ENCODE measurements around the gene TTC23L.

TTC23L gene

DNA sequence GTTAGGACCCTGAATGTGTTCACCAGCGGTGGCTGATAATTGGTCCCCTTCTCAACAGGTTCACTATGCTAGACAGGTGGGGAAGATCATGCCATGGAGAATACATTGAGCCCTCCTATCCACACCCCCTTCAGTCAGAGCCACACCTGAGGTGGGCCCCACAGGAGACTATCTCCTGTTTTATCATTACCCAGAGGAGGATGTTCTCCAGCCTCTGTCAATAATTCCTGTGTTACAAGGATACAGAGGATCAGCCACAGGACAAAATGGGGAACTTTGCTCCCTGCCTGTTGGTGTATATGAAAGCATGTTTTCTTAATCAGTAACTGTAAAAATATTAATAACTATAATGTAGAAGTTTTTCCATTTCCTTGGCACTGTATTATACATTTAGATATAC, 50.4 kb downstream of the TTC23L start:
- Histone ChIP-seq H3K79me2 (ENCODE audit: low read length) (no peaks in the 10 kb centered on the region), H3K4me2 (ENCODE audit: low read depth, low read length) (no peak overlapping the region), H3K36me3 (replicated peaks; ENCODE audit: insufficient read depth, low read length) (no peaks in the 10 kb centered on the region), H3K27me3 (replicated peaks; ENCODE audit: insufficient read depth, low read length) (no peaks in the 10 kb centered on the region), H3K9ac (ENCODE audit: low read length) (no peak overlapping the region), H3K27ac (ENCODE audit: low read length) (no peak overlapping the region), H3F3A (ENCODE audit: insufficient read depth, low read length) (no peaks in the 10 kb centered on the region), H3K4me3 (ENCODE audit: low read length) (no peak overlapping the region), H4K20me1 (ENCODE audit: insufficient read depth, low read length) (no peaks in the 10 kb centered on the region), H3K4me1 (ENCODE audit: low read length) (no peaks in the 10 kb centered on the region), H3K9me3 (replicated peaks; ENCODE audit: insufficient read depth, low read length) (no peaks in the 10 kb centered on the region), H2AFZ (ENCODE audit: low read length) (no peak overlapping the region), H3K9me2 (replicated peaks; ENCODE audit: insufficient read depth, low read length) (no peaks in the 10 kb centered on the region)
- TF ChIP-seq, protein P1, sequence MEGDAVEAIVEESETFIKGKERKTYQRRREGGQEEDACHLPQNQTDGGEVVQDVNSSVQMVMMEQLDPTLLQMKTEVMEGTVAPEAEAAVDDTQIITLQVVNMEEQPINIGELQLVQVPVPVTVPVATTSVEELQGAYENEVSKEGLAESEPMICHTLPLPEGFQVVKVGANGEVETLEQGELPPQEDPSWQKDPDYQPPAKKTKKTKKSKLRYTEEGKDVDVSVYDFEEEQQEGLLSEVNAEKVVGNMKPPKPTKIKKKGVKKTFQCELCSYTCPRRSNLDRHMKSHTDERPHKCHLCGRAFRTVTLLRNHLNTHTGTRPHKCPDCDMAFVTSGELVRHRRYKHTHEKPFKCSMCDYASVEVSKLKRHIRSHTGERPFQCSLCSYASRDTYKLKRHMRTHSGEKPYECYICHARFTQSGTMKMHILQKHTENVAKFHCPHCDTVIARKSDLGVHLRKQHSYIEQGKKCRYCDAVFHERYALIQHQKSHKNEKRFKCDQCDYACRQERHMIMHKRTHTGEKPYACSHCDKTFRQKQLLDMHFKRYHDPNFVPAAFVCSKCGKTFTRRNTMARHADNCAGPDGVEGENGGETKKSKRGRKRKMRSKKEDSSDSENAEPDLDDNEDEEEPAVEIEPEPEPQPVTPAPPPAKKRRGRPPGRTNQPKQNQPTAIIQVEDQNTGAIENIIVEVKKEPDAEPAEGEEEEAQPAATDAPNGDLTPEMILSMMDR (IDR thresholded peaks at IDR 0.05; ENCODE audit: low read length), result no peak
- TF ChIP-seq EZH2phosphoT487 (IDR thresholded peaks at IDR 0.05; ENCODE audit: low read length), result no peak
- no peak for DNase-seq

DNA sequence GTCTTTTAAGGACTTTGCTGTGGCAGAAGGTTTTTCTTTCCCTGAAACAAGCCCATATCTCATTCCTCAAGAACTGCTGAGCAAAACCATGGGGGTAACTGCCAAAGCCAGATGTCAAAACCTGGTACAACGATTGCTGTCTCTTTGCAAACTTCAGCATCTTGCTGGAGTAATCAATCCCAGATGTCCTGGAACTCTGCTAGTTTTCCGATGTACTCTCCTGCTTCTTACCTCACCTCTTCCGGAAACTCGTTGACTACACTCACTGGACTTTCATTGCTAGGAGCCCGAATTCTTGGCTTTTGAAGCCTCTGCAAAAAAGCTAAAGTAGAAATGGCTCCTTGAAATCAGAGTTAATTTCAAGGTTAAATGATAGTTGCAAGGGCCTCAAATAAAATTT, 53.0 kb downstream of the TTC23L start:
- H3K36me3 ChIP-seq (replicated peaks; ENCODE audit: insufficient read depth, low read length), result no peaks in the 10 kb centered on the region
- H3K4me1 ChIP-seq (ENCODE audit: low read length), result no peaks in the 10 kb centered on the region
- H2AFZ ChIP-seq (ENCODE audit: low read length), result no peak overlapping the region
- H4K20me1 ChIP-seq (ENCODE audit: insufficient read depth, low read length), result no peaks in the 10 kb centered on the region
- H3K9me2 ChIP-seq (replicated peaks; ENCODE audit: insufficient read depth, low read length), result no peaks in the 10 kb centered on the region
- no peaks in the 10 kb centered on the region for H3K79me2 ChIP-seq (ENCODE audit: low read length)
- H3K9me3 ChIP-seq (replicated peaks; ENCODE audit: insufficient read depth, low read length), result no peaks in the 10 kb centered on the region
- DNase-seq, result no peak
- no peak overlapping the region for H3K4me3 ChIP-seq (ENCODE audit: low read length)
- no peaks in the 10 kb centered on the region for H3F3A ChIP-seq (ENCODE audit: insufficient read depth, low read length)
- no peak overlapping the region for H3K9ac ChIP-seq (ENCODE audit: low read length)
- TF ChIP-seq, protein P1 (IDR thresholded peaks at IDR 0.05; ENCODE audit: low read length), result no peak
- TF ChIP-seq EZH2 (optimal IDR thresholded peaks at IDR 0.05; ENCODE audit: low read depth, low read length), result no peak
- TF ChIP-seq EZH2phosphoT487 (IDR thresholded peaks at IDR 0.05; ENCODE audit: low read length), result no peak
- H3K27ac ChIP-seq (ENCODE audit: low read length), result no peak overlapping the region
- H3K4me2 ChIP-seq (ENCODE audit: low read depth, low read length), result no peak overlapping the region
- no peaks in the 10 kb centered on the region for H3K27me3 ChIP-seq (replicated peaks; ENCODE audit: insufficient read depth, low read length)

DNA sequence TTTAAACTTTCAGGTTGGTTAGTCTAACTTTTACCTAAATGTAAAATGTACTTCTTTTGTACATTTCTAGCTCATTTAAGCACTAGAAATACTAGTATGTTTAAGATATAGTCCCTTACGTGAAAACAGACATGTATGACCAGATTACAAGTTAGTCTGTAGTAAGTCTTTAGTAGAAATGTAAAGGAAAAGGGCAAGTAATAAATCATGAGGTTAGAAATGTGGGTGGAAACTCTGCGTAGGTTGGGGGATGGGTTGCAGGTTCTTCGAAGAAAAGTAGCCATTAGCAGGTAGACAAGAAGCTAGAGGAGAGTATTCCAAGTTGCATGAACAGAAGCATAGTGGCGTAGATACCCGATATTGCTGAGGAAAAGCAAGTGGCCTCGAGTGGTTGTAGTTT, 53.5 kb downstream of the TTC23L start:
- Histone ChIP-seq H3K9me3 (replicated peaks; ENCODE audit: insufficient read depth, low read length) (no peaks in the 10 kb centered on the region), H3K9ac (ENCODE audit: low read length) (no peak overlapping the region), H3K4me2 (ENCODE audit: low read depth, low read length) (no peak overlapping the region), H2AFZ (ENCODE audit: low read length) (no peak overlapping the region), H4K20me1 (ENCODE audit: insufficient read depth, low read length) (no peaks in the 10 kb centered on the region), H3K36me3 (replicated peaks; ENCODE audit: insufficient read depth, low read length) (no peaks in the 10 kb centered on the region), H3K9me2 (replicated peaks; ENCODE audit: insufficient read depth, low read length) (no peaks in the 10 kb centered on the region), H3K4me1 (ENCODE audit: low read length) (no peaks in the 10 kb centered on the region), H3K27ac (ENCODE audit: low read length) (no peak overlapping the region), H3F3A (ENCODE audit: insufficient read depth, low read length) (no peaks in the 10 kb centered on the region), H3K27me3 (replicated peaks; ENCODE audit: insufficient read depth, low read length) (no peaks in the 10 kb centered on the region), H3K4me3 (ENCODE audit: low read length) (no peak overlapping the region), H3K79me2 (ENCODE audit: low read length) (no peaks in the 10 kb centered on the region)
- no peak for DNase-seq
- no peak for TF ChIP-seq EZH2phosphoT487 (IDR thresholded peaks at IDR 0.05; ENCODE audit: low read length)
- TF ChIP-seq, protein P1 (IDR thresholded peaks at IDR 0.05; ENCODE audit: low read length), result no peak
- TF ChIP-seq EZH2 (optimal IDR thresholded peaks at IDR 0.05; ENCODE audit: low read depth, low read length), result no peak

Measured in MM.1S (cell line).